Duodenal mucosa (tissue), 2 donors: ENCODE data around the gene GLA.
A peak's percentile ranks its signal among the peaks of the same experiment; 100 is the strongest.

Source experiments
- H3K27ac ChIP-seq: one replicate; pipeline ENCODE4 v1.7.0; 2013; ENCODE audit warnings: low read depth, low read length
- H3K27me3 ChIP-seq, 2 donors: one replicate each; pipeline ENCODE4 v1.7.0; 2013; ENCODE audit warnings: low read length in 2 of 2, control low read depth in 1 of 2; ENCODE audit not compliant: insufficient read depth in 2 of 2, control insufficient read depth in 1 of 2
- H3K36me3 ChIP-seq, 2 donors: one replicate each; pipeline ENCODE4 v1.7.0; 2013; ENCODE audit warnings: low read length in 2 of 2, control low read depth in 1 of 2; ENCODE audit not compliant: insufficient read depth in 2 of 2, control insufficient read depth in 1 of 2
- H3K4me1 ChIP-seq, 2 donors: one replicate each; pipeline ENCODE4 v1.7.0; 2013; ENCODE audit warnings: low read length in 2 of 2, control low read depth in 1 of 2; ENCODE audit not compliant: insufficient read depth in 2 of 2, control insufficient read depth in 1 of 2
- H3K4me3 ChIP-seq, 2 donors: one replicate each; pipeline ENCODE4 v1.7.0; 2013; ENCODE audit warnings: low read length in 2 of 2, low read depth in 1 of 2
- H3K9ac ChIP-seq, 2 donors: one replicate each; pipeline ENCODE4 v1.7.0; 2013; ENCODE audit warnings: low read length in 2 of 2, low read depth in 1 of 2
- H3K9me3 ChIP-seq, 2 donors: one replicate each; pipeline ENCODE4 v1.7.0; 2013; ENCODE audit warnings: low read length in 2 of 2, control low read depth in 1 of 2; ENCODE audit not compliant: control insufficient read depth in 1 of 2

GLA gene

GRCh38 chrX:101407748-101408531, at the start of gene GLA, which contains the start of gene HNRNPH2:
Gene GLA (minus strand): TSS chrX:101407925. CDS start chrX:101407903, 22 bp downstream.
Gene HNRNPH2 (plus strand): TSS chrX:101408222. CDS start chrX:101411989, 3,767 bp downstream.
- peak within 1 kb of the TSS; percentile 80 to 82 for H3K9ac ChIP-seq
- H3K4me3 ChIP-seq = peak within 1 kb of the TSS; percentile 82 to 94
- H3K36me3 ChIP-seq = peaks cover 0 to 10% of the 10 kb centered on the region in 2 donors
- no peaks in the 10 kb centered on the region for H3K27me3 ChIP-seq
- H3K4me1 ChIP-seq = peaks cover 6 to 7% of the 10 kb centered on the region in 2 donors
- no peaks in the 10 kb centered on the region for H3K9me3 ChIP-seq
- H3K27ac ChIP-seq = peak within 1 kb of the TSS; percentile 89

- Histone ChIP-seq H3K36me3 (peaks cover 0 to 3% of the 10 kb centered on the region in 2 donors), H3K4me3 (no peak overlapping the region), H3K27ac (no peak overlapping the region)
Measured at GRCh38 chrX:101452056-101452455, 44.3 kb upstream of the GLA start.

GRCh38 chrX:101450961-101451360, 43.2 kb upstream of the GLA start:
- H3K27ac ChIP-seq = no peak overlapping the region

More at GRCh38 chrX:101452056-101452455, 44.3 kb upstream of the GLA start:
- no peaks in the 10 kb centered on the region for H3K4me1 ChIP-seq
- H3K9ac ChIP-seq = no peak overlapping the region
- H3K9me3 ChIP-seq = no peaks in the 10 kb centered on the region
- H3K27me3 ChIP-seq = no peaks in the 10 kb centered on the region

GRCh38 chrX:101450085-101450484, 42.4 kb upstream of the GLA start:
- no peaks in the 10 kb centered on the region for H3K27me3 ChIP-seq
- no peak overlapping the region for H3K4me3 ChIP-seq
- no peaks in the 10 kb centered on the region for H3K9me3 ChIP-seq
- peaks cover 0 to 3% of the 10 kb centered on the region in 2 donors for H3K36me3 ChIP-seq
- H3K9ac ChIP-seq = no peak overlapping the region
- H3K4me1 ChIP-seq = no peaks in the 10 kb centered on the region
- H3K27ac ChIP-seq = no peak overlapping the region

More at GRCh38 chrX:101450961-101451360, 43.2 kb upstream of the GLA start:
- Histone ChIP-seq H3K36me3 (peaks cover 0 to 3% of the 10 kb centered on the region in 2 donors), H3K9ac (no peak overlapping the region), H3K9me3 (no peaks in the 10 kb centered on the region), H3K4me1 (no peaks in the 10 kb centered on the region), H3K4me3 (no peak overlapping the region), H3K27me3 (no peaks in the 10 kb centered on the region)

- Histone ChIP-seq H3K9ac (no peak overlapping the region), H3K4me1 (no peaks in the 10 kb centered on the region), H3K9me3 (no peaks in the 10 kb centered on the region), H3K36me3 (peaks cover 0 to 3% of the 10 kb centered on the region in 2 donors), H3K27me3 (no peaks in the 10 kb centered on the region), H3K4me3 (no peak overlapping the region), H3K27ac (no peak overlapping the region)
Measured at GRCh38 chrX:101449279-101449678, 41.6 kb upstream of the GLA start.

- Histone ChIP-seq H3K9me3 (no peaks in the 10 kb centered on the region), H3K4me1 (no peaks in the 10 kb centered on the region), H3K36me3 (peaks cover 6 to 18% of the 10 kb centered on the region in 2 donors), H3K27me3 (no peaks in the 10 kb centered on the region), H3K4me3 (no peak overlapping the region), H3K27ac (no peak overlapping the region), H3K9ac (no peak overlapping the region)
Measured at GRCh38 chrX:101442085-101442484, 34.4 kb upstream of the GLA start.

GRCh38 chrX:101430457-101431078, 22.8 kb upstream of the GLA start:
- Histone ChIP-seq H3K4me1 (no peaks in the 10 kb centered on the region), H3K9me3 (no peaks in the 10 kb centered on the region), H3K36me3 (peaks cover 0 to 9% of the 10 kb centered on the region in 2 donors), H3K27me3 (no peaks in the 10 kb centered on the region), H3K27ac (no peak overlapping the region), H3K9ac (no peak overlapping the region), H3K4me3 (no peak overlapping the region)

GRCh38 chrX:101429934-101430333, 22.2 kb upstream of the GLA start:
- H3K27ac ChIP-seq = no peak overlapping the region
- peaks cover 0 to 11% of the 10 kb centered on the region in 2 donors for H3K36me3 ChIP-seq
- no peak overlapping the region for H3K9ac ChIP-seq
- H3K4me3 ChIP-seq = no peak overlapping the region
- H3K9me3 ChIP-seq = no peaks in the 10 kb centered on the region
- H3K4me1 ChIP-seq = no peaks in the 10 kb centered on the region
- no peaks in the 10 kb centered on the region for H3K27me3 ChIP-seq

- Histone ChIP-seq H3K9me3 (no peaks in the 10 kb centered on the region), H3K9ac (no peak overlapping the region), H3K36me3 (peaks cover 5 to 11% of the 10 kb centered on the region in 2 donors), H3K27me3 (no peaks in the 10 kb centered on the region), H3K27ac (no peak overlapping the region), H3K4me1 (no peaks in the 10 kb centered on the region), H3K4me3 (no peak overlapping the region)
Measured at GRCh38 chrX:101427954-101428353, 20.2 kb upstream of the GLA start.

GRCh38 chrX:101419489-101419888, 11.8 kb upstream of the GLA start:
- H3K4me1 ChIP-seq = peaks cover 16 to 28% of the 10 kb centered on the region in 2 donors
- peak overlapping the region in 1 of 2 donors; percentile 78 for H3K9ac ChIP-seq
- no peaks in the 10 kb centered on the region for H3K27me3 ChIP-seq
- H3K9me3 ChIP-seq = no peaks in the 10 kb centered on the region
- peaks cover 0 to under 1% of the 10 kb centered on the region in 2 donors for H3K36me3 ChIP-seq
- no peak overlapping the region for H3K4me3 ChIP-seq
- no peak overlapping the region for H3K27ac ChIP-seq
